A673 (cell line): Measurements from ENCODE around the gene NR5A1. TPM values are rescaled to one million over a fixed set of nuclear protein-coding genes. Genes with fewer than 3 reads are reported as not detected.

Experiments
- BruUV-seq: library from RNA; stranded (reverse); fragments of 400-500 nt; replicated peaks from 2 replicates; lab custom pipeline; 2021; lab: Mats Ljungman, UMichigan
- CTCF ChIA-PET: fragments of 300-600 bp; sonication (Branson Sonifier 250); formaldehyde crosslinking; loops from one replicate; lab custom pipeline; 2022; ENCODE audit warnings: antibody characterized with exemption; lab: Charles Lee
- POLR2A ChIA-PET: fragments of 300-600 bp; sonication (Branson Sonifier 250); formaldehyde crosslinking; loops from one replicate; lab custom pipeline; 2022; ENCODE audit warnings: antibody characterized with exemption; ENCODE audit not compliant: low non-redundant PET; lab: Charles Lee
- DNase-seq: peaks from one replicate; pipeline ENCODE4 v3.0.0-alpha.2; 2015; ENCODE audit warnings: low spot score
- H3K27ac ChIP-seq: fragments of 200-600 bp; sonication (generic); 2 replicates; pipeline ENCODE4 v1.5.1; 2016; ENCODE audit warnings: mixed run types, low read depth, mild to moderate bottlenecking, mixed read lengths, antibody characterized with exemption, low read length; ENCODE audit not compliant: poor library complexity, severe bottlenecking
- H3K27me3 ChIP-seq: fragments of 200-600 bp; sonication (generic); replicated peaks from 2 replicates; pipeline ENCODE4 v1.6.1; 2017; ENCODE audit warnings: mixed run types, low read depth, mild to moderate bottlenecking, mixed read lengths, antibody characterized with exemption, low read length; ENCODE audit not compliant: insufficient read depth, poor library complexity
- H3K36me3 ChIP-seq: fragments of 200-600 bp; sonication (generic); 2 replicates; pipeline ENCODE4 v1.6.1; 2016; ENCODE audit warnings: mixed run types, mild to moderate bottlenecking, mixed read lengths, antibody characterized with exemption, low read length; ENCODE audit not compliant: insufficient read depth, poor library complexity, severe bottlenecking
- H3K4me1 ChIP-seq: fragments of 200-600 bp; sonication (generic); 2 replicates; pipeline ENCODE4 v1.6.1; 2017; ENCODE audit warnings: mixed run types, mild to moderate bottlenecking, mixed read lengths, antibody characterized with exemption, low read length; ENCODE audit not compliant: insufficient read depth, poor library complexity, severe bottlenecking
- H3K4me3 ChIP-seq: fragments of 200-600 bp; sonication (generic); 2 replicates; pipeline ENCODE4 v1.5.1; 2016; ENCODE audit warnings: low read depth, mixed run types, mild to moderate bottlenecking, mixed read lengths, low read length; ENCODE audit not compliant: poor library complexity, severe bottlenecking
- H3K9me3 ChIP-seq: fragments of 200-600 bp; sonication (generic); 2 replicates; pipeline ENCODE4 v1.6.1; 2016; ENCODE audit warnings: mixed run types, low read depth, mild to moderate bottlenecking, mixed read lengths, antibody characterized with exemption, low read length; ENCODE audit not compliant: poor library complexity, severe bottlenecking
- EZH2 ChIP-seq: fragments of 200-600 bp; sonication (generic); IDR thresholded peaks from 2 replicates; pipeline ENCODE4 v1.6.1; 2017; ENCODE audit warnings: borderline replicate concordance, low read depth, mild to moderate bottlenecking, mixed read lengths, antibody characterized with exemption, low read length; ENCODE audit not compliant: poor library complexity, severe bottlenecking
- intact Hi-C: fragments of 100-400 bp; cut with micrococcal nuclease; formaldehyde crosslinking; loops from one replicate; pipeline ENCODE4 v1.10.0; 2022; ENCODE audit not compliant: unreplicated experiment
- total RNA-seq: library from RNA; stranded (reverse); gene quantifications from 2 replicates; pipeline ENCODE4 v1.2.3, GENCODE V29; 2021
- TF ChIP-seq, protein P1 (sequence below): fragments of 300-800, 200-600 bp; sonication (generic); conservative IDR thresholded peaks from 2 replicates; pipeline ENCODE4 v1.5.1; 2017; ENCODE audit warnings: low read depth, mild to moderate bottlenecking, antibody characterized with exemption, low read length, moderate library complexity, mixed read lengths

NR5A1 gene
- total RNA-seq, 1 experiment from 2014 or later: not detected

DNA sequence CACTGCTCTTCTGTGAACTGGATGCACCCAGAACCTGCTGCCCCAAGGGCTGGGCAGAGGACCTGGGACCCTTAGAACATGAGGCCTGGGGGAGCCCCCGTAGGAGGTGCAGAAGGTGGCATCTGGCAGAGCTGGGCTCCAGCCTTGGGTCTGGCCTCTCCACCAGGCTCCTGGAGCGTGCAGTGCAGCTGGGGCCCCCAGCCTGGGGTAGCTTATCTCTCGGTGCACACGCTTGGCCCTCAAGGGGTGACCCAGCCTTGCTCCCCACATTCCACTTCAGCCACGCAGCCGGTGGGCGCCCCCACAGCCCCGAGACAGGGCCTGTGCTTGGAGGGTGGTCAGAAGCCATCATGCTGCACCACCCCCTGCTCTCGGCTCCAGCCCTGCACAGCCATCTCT, 5.6 kb upstream of the NR5A1 start:
- ChIA-PET CTCF (no interaction called here), POLR2A (no interaction called here)
- Histone ChIP-seq H3K36me3 (no peaks in the 10 kb centered on the region), H3K4me1 (no peaks in the 10 kb centered on the region), H3K27ac (no peak overlapping the region), H3K27me3 (no peaks in the 10 kb centered on the region), H3K4me3 (no peak overlapping the region), H3K9me3 (no peaks in the 10 kb centered on the region)
- no peak for DNase-seq
- TF ChIP-seq, protein P1, sequence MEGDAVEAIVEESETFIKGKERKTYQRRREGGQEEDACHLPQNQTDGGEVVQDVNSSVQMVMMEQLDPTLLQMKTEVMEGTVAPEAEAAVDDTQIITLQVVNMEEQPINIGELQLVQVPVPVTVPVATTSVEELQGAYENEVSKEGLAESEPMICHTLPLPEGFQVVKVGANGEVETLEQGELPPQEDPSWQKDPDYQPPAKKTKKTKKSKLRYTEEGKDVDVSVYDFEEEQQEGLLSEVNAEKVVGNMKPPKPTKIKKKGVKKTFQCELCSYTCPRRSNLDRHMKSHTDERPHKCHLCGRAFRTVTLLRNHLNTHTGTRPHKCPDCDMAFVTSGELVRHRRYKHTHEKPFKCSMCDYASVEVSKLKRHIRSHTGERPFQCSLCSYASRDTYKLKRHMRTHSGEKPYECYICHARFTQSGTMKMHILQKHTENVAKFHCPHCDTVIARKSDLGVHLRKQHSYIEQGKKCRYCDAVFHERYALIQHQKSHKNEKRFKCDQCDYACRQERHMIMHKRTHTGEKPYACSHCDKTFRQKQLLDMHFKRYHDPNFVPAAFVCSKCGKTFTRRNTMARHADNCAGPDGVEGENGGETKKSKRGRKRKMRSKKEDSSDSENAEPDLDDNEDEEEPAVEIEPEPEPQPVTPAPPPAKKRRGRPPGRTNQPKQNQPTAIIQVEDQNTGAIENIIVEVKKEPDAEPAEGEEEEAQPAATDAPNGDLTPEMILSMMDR: no peak
- TF ChIP-seq EZH2: no peak
- intact Hi-C loops: no loop called here
- BruUV-seq: no TSS peak

DNA sequence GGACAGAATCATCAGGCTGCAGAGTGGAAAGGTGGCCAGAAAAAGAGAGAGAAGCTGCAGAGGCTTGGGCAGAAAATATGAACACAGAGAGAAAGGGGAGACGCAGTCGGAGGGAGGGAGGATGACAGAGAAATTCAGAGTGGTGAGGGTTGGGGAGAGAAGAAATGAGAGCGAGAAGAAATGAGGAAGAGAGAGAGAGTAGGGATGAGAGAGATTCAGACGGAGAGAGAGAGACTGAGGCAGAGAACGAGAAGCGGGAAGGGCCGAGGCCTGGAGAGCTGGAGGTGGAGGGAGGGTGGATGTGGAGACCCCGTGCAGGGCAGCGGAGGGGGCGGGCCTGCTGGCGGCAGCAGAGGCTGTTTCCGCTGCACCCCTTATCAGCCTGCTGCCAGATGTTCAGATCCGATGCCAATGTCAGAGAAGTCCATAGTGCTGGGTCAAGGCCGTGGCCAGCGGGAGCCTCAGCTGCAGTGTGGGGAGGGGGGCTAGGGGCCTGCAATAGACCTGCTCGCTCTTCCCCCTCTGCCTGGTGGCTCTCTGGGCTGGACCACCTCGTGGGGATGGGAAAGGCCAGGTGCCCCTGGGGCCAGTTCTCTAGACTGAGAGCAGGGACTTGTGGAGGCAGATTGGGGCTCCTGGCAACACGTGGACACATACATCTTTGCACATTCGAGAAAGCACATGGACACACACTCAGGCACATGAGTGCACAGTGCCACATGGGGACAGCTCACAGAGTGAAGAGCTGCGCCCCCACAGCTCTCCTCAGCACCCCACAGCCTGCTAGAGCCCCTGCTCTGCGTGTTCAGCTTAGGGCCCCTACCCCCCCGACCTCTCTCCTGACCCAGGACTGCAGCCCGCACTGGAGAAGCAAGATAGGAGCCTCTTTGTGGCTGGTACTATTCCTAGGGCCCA, 4.9 kb upstream of the NR5A1 start:
- intact Hi-C loops: no loop called here
- CTCF ChIA-PET: no interaction called here
- H3K27me3 ChIP-seq: no peaks in the 10 kb centered on the region

DNA sequence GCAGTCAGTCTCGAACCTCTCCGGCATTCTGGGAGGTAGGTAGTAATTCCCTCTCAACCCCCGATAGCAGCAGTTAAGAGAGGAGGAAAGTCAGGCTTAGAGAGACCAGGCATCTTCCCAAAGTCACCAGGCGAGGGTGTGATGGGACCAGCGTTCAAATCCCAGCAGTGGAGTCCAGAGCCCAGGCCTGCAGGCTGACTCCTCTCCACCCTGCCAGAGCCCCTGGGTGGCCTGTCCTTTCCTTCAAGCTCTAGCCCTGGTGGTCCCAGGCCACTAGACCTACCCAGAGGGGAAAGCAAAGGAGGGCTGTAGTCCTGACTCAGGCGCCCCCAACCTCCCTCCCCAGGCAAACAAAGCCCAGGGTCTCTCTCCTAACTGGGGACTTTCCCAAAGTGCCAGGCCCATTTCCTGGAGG, 4.2 kb upstream of the NR5A1 start:
- no peaks in the 10 kb centered on the region for H3K27me3 ChIP-seq
- no peak for DNase-seq
- H3K36me3 ChIP-seq: no peaks in the 10 kb centered on the region
- ChIA-PET POLR2A (no interaction called here), CTCF (no interaction called here)
- TF ChIP-seq EZH2: no peak
- TF ChIP-seq, protein P1: no peak
- intact Hi-C loops: no loop called here
- H3K4me1 ChIP-seq: no peaks in the 10 kb centered on the region
- no peak overlapping the region for H3K27ac ChIP-seq
- H3K4me3 ChIP-seq: no peak overlapping the region
- BruUV-seq: no TSS peak
- no peaks in the 10 kb centered on the region for H3K9me3 ChIP-seq

More for the DNA sequence above, 4.9 kb upstream of the NR5A1 start:
- Histone ChIP-seq H3K27ac (no peak overlapping the region), H3K4me3 (no peak overlapping the region), H3K4me1 (no peaks in the 10 kb centered on the region), H3K9me3 (no peaks in the 10 kb centered on the region), H3K36me3 (no peaks in the 10 kb centered on the region)
- POLR2A ChIA-PET: no interaction called here
- no peak for DNase-seq
- no TSS peak for BruUV-seq
- no peak for TF ChIP-seq EZH2
